ENCODE data around the gene ANKRD40.

ANKRD40 gene

GRCh38 chr17:50676065-50676975 lies 31.4 kb downstream of the ANKRD40 start:
- no peaks in the 10 kb centered on the region for H3K79me2 ChIP-seq
- H3K9ac ChIP-seq = no peak overlapping the region
- H3K4me2 ChIP-seq (ENCODE audit: low read length) = no peak overlapping the region
- H3K9me3 ChIP-seq (ENCODE audit: control insufficient read depth, low read length) = no peaks in the 10 kb centered on the region
- H3K36me3 ChIP-seq (ENCODE audit: control insufficient read depth, insufficient read depth, low read length) = no peaks in the 10 kb centered on the region
- H3K4me3 ChIP-seq (ENCODE audit: low read depth, low read length) = no peak overlapping the region
- no peak for TF ChIP-seq CTCF (IDR thresholded peaks at IDR 0.05)
- H3K27me3 ChIP-seq (ENCODE audit: control insufficient read depth, insufficient read depth, low read length) = no peaks in the 10 kb centered on the region
- H3K27ac ChIP-seq = no peak overlapping the region
- H2AFZ ChIP-seq = no peak overlapping the region
- H3K4me1 ChIP-seq = peaks cover 1% of the 10 kb centered on the region

DNA sequence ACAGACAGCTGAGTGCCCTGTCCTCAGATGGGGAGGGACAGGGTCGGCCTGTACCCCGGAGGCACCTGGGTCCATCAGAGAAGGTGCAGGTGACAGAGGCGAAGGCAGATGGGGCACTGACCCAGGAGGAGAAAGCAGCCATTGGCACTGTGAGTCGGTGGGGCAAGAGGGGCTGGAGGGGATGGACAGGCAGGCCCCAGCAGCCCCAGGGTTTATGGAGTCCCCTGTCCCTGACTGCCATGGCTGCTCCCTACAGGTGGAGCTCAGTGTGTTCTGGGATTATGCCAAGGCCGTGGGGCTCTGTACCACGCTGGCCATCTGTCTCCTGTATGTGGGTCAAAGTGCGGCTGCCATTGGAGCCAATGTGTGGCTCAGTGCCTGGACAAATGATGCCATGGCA lies 32.1 kb downstream of the ANKRD40 start:
- Histone ChIP-seq H3K36me3 (ENCODE audit: control insufficient read depth, insufficient read depth, low read length) (no peaks in the 10 kb centered on the region), H3K9ac (no peak overlapping the region), H3K27me3 (ENCODE audit: control insufficient read depth, insufficient read depth, low read length) (no peaks in the 10 kb centered on the region), H2AFZ (no peak overlapping the region), H3K9me3 (ENCODE audit: control insufficient read depth, low read length) (no peaks in the 10 kb centered on the region), H3K79me2 (no peaks in the 10 kb centered on the region), H3K4me3 (ENCODE audit: low read depth, low read length) (no peak overlapping the region), H3K27ac (no peak overlapping the region), H3K4me2 (ENCODE audit: low read length) (no peak overlapping the region), H3K4me1 (peaks cover 7% of the 10 kb centered on the region)
- no peak for TF ChIP-seq CTCF (IDR thresholded peaks at IDR 0.05)

DNA sequence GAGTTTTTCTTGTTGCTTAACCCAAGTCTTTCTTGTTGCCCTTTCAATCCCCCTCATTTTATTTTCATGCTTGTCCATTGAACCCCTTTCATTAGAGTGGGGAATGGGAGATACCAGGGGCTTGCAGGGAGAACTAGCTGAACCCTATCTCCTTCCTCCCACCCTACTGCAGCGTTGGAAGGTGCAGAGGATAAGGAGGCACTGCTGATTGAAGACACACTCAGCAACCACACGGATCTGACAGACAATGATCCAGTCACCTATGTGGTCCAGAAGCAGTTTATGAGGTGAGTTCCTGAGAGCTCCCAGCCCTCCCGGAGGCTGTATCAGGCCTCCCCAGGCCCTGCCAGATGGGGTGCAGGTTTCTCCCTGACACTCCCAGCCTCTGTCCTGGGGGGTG lies 32.5 kb downstream of the ANKRD40 start:
- TF ChIP-seq CTCF (IDR thresholded peaks at IDR 0.05) = no peak
- no peak overlapping the region for H3K4me2 ChIP-seq (ENCODE audit: low read length)
- no peak overlapping the region for H3K27ac ChIP-seq
- H3K4me1 ChIP-seq = peaks cover 7% of the 10 kb centered on the region
- H3K9me3 ChIP-seq (ENCODE audit: control insufficient read depth, low read length) = no peaks in the 10 kb centered on the region
- no peak overlapping the region for H2AFZ ChIP-seq
- no peaks in the 10 kb centered on the region for H3K36me3 ChIP-seq (ENCODE audit: control insufficient read depth, insufficient read depth, low read length)
- H3K4me3 ChIP-seq (ENCODE audit: low read depth, low read length) = no peak overlapping the region
- no peak overlapping the region for H3K9ac ChIP-seq
- no peaks in the 10 kb centered on the region for H3K27me3 ChIP-seq (ENCODE audit: control insufficient read depth, insufficient read depth, low read length)
- no peaks in the 10 kb centered on the region for H3K79me2 ChIP-seq

DNA sequence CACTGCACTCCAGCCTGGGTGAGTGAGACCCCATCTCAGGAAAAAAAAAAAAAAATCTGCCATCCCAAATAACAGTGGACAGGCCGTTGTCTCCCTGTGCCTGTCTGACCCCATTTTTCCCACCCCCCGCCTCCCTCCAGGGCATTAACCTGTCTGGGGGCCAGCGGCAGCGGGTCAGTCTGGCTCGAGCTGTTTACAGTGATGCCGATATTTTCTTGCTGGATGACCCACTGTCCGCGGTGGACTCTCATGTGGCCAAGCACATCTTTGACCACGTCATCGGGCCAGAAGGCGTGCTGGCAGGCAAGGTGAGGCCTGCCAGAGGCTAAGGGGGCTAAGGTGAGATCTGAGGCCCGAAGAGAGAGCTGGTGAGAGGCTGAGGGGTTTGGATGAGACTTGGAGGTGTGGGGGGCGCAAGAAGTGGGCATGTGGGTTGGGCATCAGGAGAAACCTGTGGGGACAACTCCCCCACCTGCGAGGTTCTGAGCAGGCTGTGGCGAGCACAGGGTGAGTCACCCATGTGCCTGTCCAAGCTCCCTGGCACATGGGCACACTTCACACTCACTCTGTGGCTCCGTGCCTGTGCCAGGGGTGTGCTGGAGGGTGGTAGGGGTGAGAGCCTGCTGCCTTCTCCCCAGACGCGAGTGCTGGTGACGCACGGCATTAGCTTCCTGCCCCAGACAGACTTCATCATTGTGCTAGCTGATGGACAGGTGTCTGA lies 34.7 kb downstream of the ANKRD40 start:
- Histone ChIP-seq H3K4me3 (ENCODE audit: low read depth, low read length) (no peak overlapping the region), H3K4me2 (ENCODE audit: low read length) (no peak overlapping the region), H3K27me3 (ENCODE audit: control insufficient read depth, insufficient read depth, low read length) (no peaks in the 10 kb centered on the region), H3K27ac (no peak overlapping the region), H3K4me1 (peaks cover 8% of the 10 kb centered on the region), H3K9ac (no peak overlapping the region), H2AFZ (no peak overlapping the region), H3K36me3 (ENCODE audit: control insufficient read depth, insufficient read depth, low read length) (no peaks in the 10 kb centered on the region), H3K9me3 (ENCODE audit: control insufficient read depth, low read length) (no peaks in the 10 kb centered on the region), H3K79me2 (no peaks in the 10 kb centered on the region)
- TF ChIP-seq CTCF (IDR thresholded peaks at IDR 0.05) = no peak

Data from parathyroid adenoma (tissue), 2 donors.